Endothelial cell of umbilical vein (primary cell): ENCODE results near the gene TM2D1.
A peak's percentile ranks its signal among the peaks of the same experiment; 100 is the strongest.

Source experiments
- EZH2 ChIP-seq: IDR thresholded peaks from 2 replicates; pipeline ENCODE4 v1.6.1; 2012; ENCODE audit warnings: borderline replicate concordance, low read depth, mild to moderate bottlenecking, moderate library complexity, low read length, inconsistent platforms; ENCODE audit not compliant: severe bottlenecking
- FOS ChIP-seq: IDR thresholded peaks from 2 replicates; pipeline ENCODE4 v1.6.1; 2011; ENCODE audit warnings: mild to moderate bottlenecking, low read length, moderate library complexity, borderline replicate concordance; ENCODE audit not compliant: insufficient read depth
- JUN ChIP-seq: IDR thresholded peaks from 2 replicates; pipeline ENCODE4 v1.6.1; 2011; ENCODE audit warnings: borderline replicate concordance, low read depth; ENCODE audit not compliant: insufficient read length, insufficient read depth
- MAX ChIP-seq: IDR thresholded peaks from 2 replicates; pipeline ENCODE4 v1.6.1; 2011; ENCODE audit not compliant: insufficient read depth, insufficient read length
- POLR2A ChIP-seq: IDR thresholded peaks from 2 replicates; pipeline ENCODE4 v1.6.1; 2012; ENCODE audit warnings: low read depth, mild to moderate bottlenecking, control low read depth, low read length
- POLR2AphosphoS5 ChIP-seq: IDR thresholded peaks from 2 replicates; pipeline ENCODE4 v1.6.1; 2012; ENCODE audit warnings: low read depth, mild to moderate bottlenecking, control low read depth, low read length, moderate library complexity; ENCODE audit not compliant: insufficient read depth
- TF ChIP-seq, protein P1 (sequence below), 2 donors: IDR thresholded peaks; 1 replicate in 1 of 2; 2 replicates in 1 of 2; pipeline ENCODE4 v1.5.1; 2011; ENCODE audit warnings: low read length in 2 of 2, mild to moderate bottlenecking in 2 of 2, moderate library complexity in 2 of 2, control low read depth in 1 of 2, inconsistent platforms in 1 of 2, low read depth in 1 of 2; ENCODE audit not compliant: insufficient read depth in 1 of 2; ENCODE audit errors: extremely low read depth in 1 of 2

- TF ChIP-seq, protein P1, sequence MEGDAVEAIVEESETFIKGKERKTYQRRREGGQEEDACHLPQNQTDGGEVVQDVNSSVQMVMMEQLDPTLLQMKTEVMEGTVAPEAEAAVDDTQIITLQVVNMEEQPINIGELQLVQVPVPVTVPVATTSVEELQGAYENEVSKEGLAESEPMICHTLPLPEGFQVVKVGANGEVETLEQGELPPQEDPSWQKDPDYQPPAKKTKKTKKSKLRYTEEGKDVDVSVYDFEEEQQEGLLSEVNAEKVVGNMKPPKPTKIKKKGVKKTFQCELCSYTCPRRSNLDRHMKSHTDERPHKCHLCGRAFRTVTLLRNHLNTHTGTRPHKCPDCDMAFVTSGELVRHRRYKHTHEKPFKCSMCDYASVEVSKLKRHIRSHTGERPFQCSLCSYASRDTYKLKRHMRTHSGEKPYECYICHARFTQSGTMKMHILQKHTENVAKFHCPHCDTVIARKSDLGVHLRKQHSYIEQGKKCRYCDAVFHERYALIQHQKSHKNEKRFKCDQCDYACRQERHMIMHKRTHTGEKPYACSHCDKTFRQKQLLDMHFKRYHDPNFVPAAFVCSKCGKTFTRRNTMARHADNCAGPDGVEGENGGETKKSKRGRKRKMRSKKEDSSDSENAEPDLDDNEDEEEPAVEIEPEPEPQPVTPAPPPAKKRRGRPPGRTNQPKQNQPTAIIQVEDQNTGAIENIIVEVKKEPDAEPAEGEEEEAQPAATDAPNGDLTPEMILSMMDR (IDR thresholded peaks at IDR 0.05; ENCODE audit: extremely low read depth in 1 of 2, insufficient read depth in 1 of 2, low read depth in 1 of 2, low read length in 2 of 2) = no peak
- TF ChIP-seq POLR2AphosphoS5 (peak; percentile 92), POLR2A (peak; percentile 99), EZH2 (no peak), JUN (no peak), FOS (no peak), MAX (no peak)
Measured at GRCh38 chr1:61724813-61725694, at the start of gene TM2D1.
